ENCODE measurements around the gene HSDL2.

DNA sequence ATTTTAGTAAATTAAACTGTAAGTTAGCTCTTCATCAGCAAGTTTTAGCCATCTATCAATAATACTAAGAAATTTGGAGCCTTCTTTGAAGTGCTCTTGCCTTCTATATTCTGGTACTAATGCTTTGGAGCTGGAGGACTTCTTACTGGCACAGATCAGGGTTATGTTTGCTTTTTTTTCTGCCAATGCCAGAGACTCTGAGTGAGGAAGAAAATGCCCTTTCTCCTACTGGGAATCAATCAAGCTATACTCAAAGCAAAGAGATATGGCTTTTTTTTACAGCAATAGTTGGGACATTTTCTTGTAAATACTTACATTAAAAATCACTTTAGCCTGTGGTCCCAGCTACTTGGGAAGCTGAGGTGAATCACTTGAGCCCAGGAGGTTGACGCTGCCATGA lies 4.3 kb downstream of the HSDL2 start:
- TF ChIP-seq, protein P1, sequence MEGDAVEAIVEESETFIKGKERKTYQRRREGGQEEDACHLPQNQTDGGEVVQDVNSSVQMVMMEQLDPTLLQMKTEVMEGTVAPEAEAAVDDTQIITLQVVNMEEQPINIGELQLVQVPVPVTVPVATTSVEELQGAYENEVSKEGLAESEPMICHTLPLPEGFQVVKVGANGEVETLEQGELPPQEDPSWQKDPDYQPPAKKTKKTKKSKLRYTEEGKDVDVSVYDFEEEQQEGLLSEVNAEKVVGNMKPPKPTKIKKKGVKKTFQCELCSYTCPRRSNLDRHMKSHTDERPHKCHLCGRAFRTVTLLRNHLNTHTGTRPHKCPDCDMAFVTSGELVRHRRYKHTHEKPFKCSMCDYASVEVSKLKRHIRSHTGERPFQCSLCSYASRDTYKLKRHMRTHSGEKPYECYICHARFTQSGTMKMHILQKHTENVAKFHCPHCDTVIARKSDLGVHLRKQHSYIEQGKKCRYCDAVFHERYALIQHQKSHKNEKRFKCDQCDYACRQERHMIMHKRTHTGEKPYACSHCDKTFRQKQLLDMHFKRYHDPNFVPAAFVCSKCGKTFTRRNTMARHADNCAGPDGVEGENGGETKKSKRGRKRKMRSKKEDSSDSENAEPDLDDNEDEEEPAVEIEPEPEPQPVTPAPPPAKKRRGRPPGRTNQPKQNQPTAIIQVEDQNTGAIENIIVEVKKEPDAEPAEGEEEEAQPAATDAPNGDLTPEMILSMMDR (IDR thresholded peaks at IDR 0.05; ENCODE audit: insufficient read depth, low read depth, low read length): no peak
- TF ChIP-seq EZH2 (IDR thresholded peaks at IDR 0.05; ENCODE audit: insufficient read depth, low read length): no peak
